ENCODE results near the gene EXOSC5.

DNA sequence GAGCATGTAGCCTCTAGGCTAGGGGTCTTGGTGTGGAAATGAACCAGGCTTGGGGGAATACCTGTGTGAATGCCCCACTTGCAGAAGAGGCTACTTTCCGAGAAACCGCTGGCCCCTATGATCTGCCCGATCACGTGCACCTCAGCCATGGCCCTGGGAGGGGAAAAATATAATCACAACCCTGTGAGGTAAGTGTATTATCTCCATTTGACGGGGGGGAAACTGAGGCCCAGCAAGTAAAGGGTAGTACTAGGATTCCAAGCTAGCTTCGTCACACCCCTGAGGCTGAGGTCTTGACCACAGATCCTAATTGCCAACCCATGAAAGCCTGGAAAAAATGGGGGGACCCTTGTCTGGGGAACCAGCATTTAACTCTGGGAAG, 33.8 kb downstream of the EXOSC5 start:
- TF ChIP-seq, protein P1, sequence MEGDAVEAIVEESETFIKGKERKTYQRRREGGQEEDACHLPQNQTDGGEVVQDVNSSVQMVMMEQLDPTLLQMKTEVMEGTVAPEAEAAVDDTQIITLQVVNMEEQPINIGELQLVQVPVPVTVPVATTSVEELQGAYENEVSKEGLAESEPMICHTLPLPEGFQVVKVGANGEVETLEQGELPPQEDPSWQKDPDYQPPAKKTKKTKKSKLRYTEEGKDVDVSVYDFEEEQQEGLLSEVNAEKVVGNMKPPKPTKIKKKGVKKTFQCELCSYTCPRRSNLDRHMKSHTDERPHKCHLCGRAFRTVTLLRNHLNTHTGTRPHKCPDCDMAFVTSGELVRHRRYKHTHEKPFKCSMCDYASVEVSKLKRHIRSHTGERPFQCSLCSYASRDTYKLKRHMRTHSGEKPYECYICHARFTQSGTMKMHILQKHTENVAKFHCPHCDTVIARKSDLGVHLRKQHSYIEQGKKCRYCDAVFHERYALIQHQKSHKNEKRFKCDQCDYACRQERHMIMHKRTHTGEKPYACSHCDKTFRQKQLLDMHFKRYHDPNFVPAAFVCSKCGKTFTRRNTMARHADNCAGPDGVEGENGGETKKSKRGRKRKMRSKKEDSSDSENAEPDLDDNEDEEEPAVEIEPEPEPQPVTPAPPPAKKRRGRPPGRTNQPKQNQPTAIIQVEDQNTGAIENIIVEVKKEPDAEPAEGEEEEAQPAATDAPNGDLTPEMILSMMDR (IDR thresholded peaks at IDR 0.05): no peak
- no peak for TF ChIP-seq POLR2A (IDR thresholded peaks at IDR 0.05)

Measured in body of pancreas (tissue), 4 donors.